ENCODE results near the gene LTBP2. TPM values are rescaled to one million over a fixed set of nuclear protein-coding genes. Genes with fewer than 3 reads are reported as not detected.

LTBP2 gene
- total and polyA plus RNA-seq, 2 of the 13 experiments (the other 11 are each of a cell fraction or from before 2014, with no cell fraction given) = 0.20 to 0.41 TPM

GRCh38 chr14:74618078-74618952 lies 6.3 kb upstream of the LTBP2 start (continued):
- TF ChIP-seq ZNF33B (CRISPR knock-in tag; IDR thresholded peaks at IDR 0.05) (no peak), ZNF564 (CRISPR knock-in tag; IDR thresholded peaks at IDR 0.05) (no peak), ZNF280D (CRISPR knock-in tag; IDR thresholded peaks at IDR 0.05) (peak; percentile 59; the same call in 1 of the 2 replicates), NFKBIZ (CRISPR knock-in tag; IDR thresholded peaks at IDR 0.05) (no peak; the same call in 1 of the 2 replicates), MXD1 (CRISPR knock-in tag; IDR thresholded peaks at IDR 0.05) (no peak), ZNF10 (CRISPR knock-in tag; IDR thresholded peaks at IDR 0.05; ENCODE audit: borderline replicate concordance, low read depth) (no peak), PHF5A (CRISPR knock-in tag; IDR thresholded peaks at IDR 0.05; ENCODE audit: low read depth, unreplicated experiment) (no peak), ZNF558 (CRISPR knock-in tag; IDR thresholded peaks at IDR 0.05; ENCODE audit: borderline replicate concordance) (no peak), ZNF629 (CRISPR knock-in tag; conservative IDR thresholded peaks at IDR 0.05) (peak; percentile 83), KDM4B (CRISPR knock-in tag; IDR thresholded peaks at IDR 0.05) (no peak), GATA4 (IDR thresholded peaks at IDR 0.05; ENCODE audit: borderline replicate concordance, low read depth) (no peak), MIER3 (CRISPR knock-in tag; IDR thresholded peaks at IDR 0.05; ENCODE audit: borderline replicate concordance) (no peak), GZF1 (CRISPR knock-in tag; IDR thresholded peaks at IDR 0.05) (no peak), NFATC3 (CRISPR knock-in tag; IDR thresholded peaks at IDR 0.05) (no peak), SMYD3 (CRISPR knock-in tag; IDR thresholded peaks at IDR 0.05) (no peak), ZNF776 (CRISPR knock-in tag; IDR thresholded peaks at IDR 0.05) (no peak), PLRG1 (conservative IDR thresholded peaks at IDR 0.05) (no peak), FOSL1 (CRISPR knock-in tag; IDR thresholded peaks at IDR 0.05; ENCODE audit: borderline replicate concordance) (peak; percentile 51; the same call in 1 of the 2 replicates), JUNB (CRISPR knock-in tag; IDR thresholded peaks at IDR 0.05; ENCODE audit: borderline replicate concordance) (no peak), TBX3 (IDR thresholded peaks at IDR 0.05; ENCODE audit: borderline replicate concordance) (peak; percentile 10; the same call in 1 of the 2 replicates), HDAC2 (CRISPR knock-in tag; IDR thresholded peaks at IDR 0.05) (peak; percentile 70), ZNF264 (CRISPR knock-in tag; IDR thresholded peaks at IDR 0.05) (peak; percentile 81; the same call in 1 of the 2 replicates)
- TF ChIP-seq, protein P1, sequence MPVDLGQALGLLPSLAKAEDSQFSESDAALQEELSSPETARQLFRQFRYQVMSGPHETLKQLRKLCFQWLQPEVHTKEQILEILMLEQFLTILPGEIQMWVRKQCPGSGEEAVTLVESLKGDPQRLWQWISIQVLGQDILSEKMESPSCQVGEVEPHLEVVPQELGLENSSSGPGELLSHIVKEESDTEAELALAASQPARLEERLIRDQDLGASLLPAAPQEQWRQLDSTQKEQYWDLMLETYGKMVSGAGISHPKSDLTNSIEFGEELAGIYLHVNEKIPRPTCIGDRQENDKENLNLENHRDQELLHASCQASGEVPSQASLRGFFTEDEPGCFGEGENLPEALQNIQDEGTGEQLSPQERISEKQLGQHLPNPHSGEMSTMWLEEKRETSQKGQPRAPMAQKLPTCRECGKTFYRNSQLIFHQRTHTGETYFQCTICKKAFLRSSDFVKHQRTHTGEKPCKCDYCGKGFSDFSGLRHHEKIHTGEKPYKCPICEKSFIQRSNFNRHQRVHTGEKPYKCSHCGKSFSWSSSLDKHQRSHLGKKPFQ (CRISPR knock-in tag; IDR thresholded peaks at IDR 0.05; ENCODE audit: insufficient replicate concordance) = peak; percentile 99
- TF ChIP-seq, protein P2, sequence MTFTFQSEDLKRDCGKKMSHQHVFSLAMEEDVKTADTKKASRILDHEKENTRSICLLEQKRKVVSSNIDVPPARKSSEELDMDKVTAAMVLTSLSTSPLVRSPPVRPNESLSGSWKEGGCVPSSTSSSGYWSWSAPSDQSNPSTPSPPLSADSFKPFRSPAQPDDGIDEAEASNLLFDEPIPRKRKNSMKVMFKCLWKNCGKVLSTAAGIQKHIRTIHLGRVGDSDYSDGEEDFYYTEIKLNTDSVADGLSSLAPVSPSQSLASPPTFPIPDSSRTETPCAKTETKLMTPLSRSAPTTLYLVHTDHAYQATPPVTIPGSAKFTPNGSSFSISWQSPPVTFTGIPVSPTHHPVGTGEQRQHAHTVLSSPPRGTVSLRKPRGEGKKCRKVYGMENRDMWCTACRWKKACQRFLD (CRISPR knock-in tag; IDR thresholded peaks at IDR 0.05; ENCODE audit: borderline replicate concordance) = no peak

All from HepG2 (cell line).